Sigmoid colon (tissue), 7 donors: ENCODE measurements around the gene DNAJC6. TPM values are rescaled to one million over a fixed set of nuclear protein-coding genes. Genes with fewer than 3 reads are reported as not detected.

ENCODE experiments used
- DNase-seq: peaks from one replicate; pipeline ENCODE4 v3.0.0-alpha.2; 2019
- H3K27ac ChIP-seq, 4 donors: fragments of 200-600 bp; sonication (generic); one replicate each; pipeline ENCODE4 v1.5.1; 2016 to 2019; ENCODE audit warnings: mild to moderate bottlenecking in 1 of 4
- H3K27me3 ChIP-seq, 3 donors: fragments of 200-600 bp; sonication (generic); one replicate each; pipeline ENCODE4 v1.5.1; 2019; ENCODE audit warnings: mild to moderate bottlenecking in 1 of 3
- H3K36me3 ChIP-seq, 4 donors: fragments of 200-600 bp; sonication (generic); one replicate each; pipeline ENCODE4 v1.5.1; 2016 to 2019
- H3K4me1 ChIP-seq, 4 donors: fragments of 200-600 bp; sonication (generic); one replicate each; pipeline ENCODE4 v1.5.1; 2017 to 2019
- H3K4me3 ChIP-seq, 4 donors: fragments of 200-600 bp; sonication (generic); one replicate each; pipeline ENCODE4 v1.5.1; 2017 to 2019; ENCODE audit warnings: mild to moderate bottlenecking in 2 of 4, moderate library complexity in 1 of 4
- H3K9me3 ChIP-seq, 4 donors: fragments of 200-600 bp in 3 of 4; sonication (generic) in 3 of 4; one replicate each; pipeline versions ENCODE4 v1.5.1 to v1.6.1; 2013 to 2019
- CTCF ChIP-seq, 4 experiments: fragments of 450-650 bp in 3 of 4; fragments of 200-600 bp in 1 of 4; IDR thresholded peaks; one replicate each; pipeline ENCODE4 v1.5.1; 2016 to 2019; ENCODE audit warnings: antibody characterized with exemption in 4 of 4, mild to moderate bottlenecking in 3 of 4, moderate library complexity in 2 of 4
- EP300 ChIP-seq, 4 donors: sonication (generic); formaldehyde crosslinking; IDR thresholded peaks; one replicate each; pipeline ENCODE4 v1.6.1; 2017; ENCODE audit warnings: antibody characterized with exemption in 4 of 4
- POLR2A ChIP-seq, 2 donors: fragments of 450-650 bp; IDR thresholded peaks; one replicate each; pipeline ENCODE4 v1.6.1; 2016; ENCODE audit warnings: antibody characterized with exemption in 2 of 2, mild to moderate bottlenecking in 2 of 2, moderate library complexity in 2 of 2
- POLR2AphosphoS5 ChIP-seq, 4 donors: sonication (generic); formaldehyde crosslinking; IDR thresholded peaks; one replicate each; pipeline ENCODE4 v1.6.1; 2017; ENCODE audit warnings: antibody characterized with exemption in 4 of 4
- WGBS, 2 donors: extraction: QIAGEN DNeasy Blood & Tissue Kit; methylation state at CpG; one replicate each; pipeline ENCODE4 v1.1.7; 2013; 5-methylcytosine and 5-hydroxymethylcytosine counted together
- intact Hi-C: fragments of 100-400 bp; cut with DNase I; formaldehyde crosslinking; loops from one replicate; pipeline ENCODE4 v1.15.1; 2023
- polyA plus RNA-seq, 3 donors: library from polyadenylated mRNA; stranded (reverse); fragments of 200-250 nt; gene quantifications; one replicate each; pipeline ENCODE4 v1.2.3, GENCODE V29; 2013
- total RNA-seq, 4 donors: library from RNA; depleted of rRNA; stranded (reverse); fragments of >200 nt; gene quantifications; one replicate each; pipeline ENCODE4 v1.1.0, GENCODE V29; 2016
- donor health status: healthy with polysubstance abuse.
- donor health status: Bipolar disorder and iron deficiency.
- donor health status: healthy.

Gene DNAJC6
- total and polyA plus RNA-seq, 7 donors: 0.23 to 7.1 (median 3.9) TPM

GRCh38 chr1:65419681-65420589, 110.6 kb downstream of the DNAJC6 start:
- H3K4me3 ChIP-seq: peak overlapping the region; percentile 88 to 95 (median 92)
- H3K9me3 ChIP-seq: no peaks in the 10 kb centered on the region
- no peaks in the 10 kb centered on the region for H3K36me3 ChIP-seq
- peak; percentile 99 for DNase-seq
- peaks cover 0 to 34% (median 27%) of the 10 kb centered on the region in 4 donors for H3K4me1 ChIP-seq
- WGBS, 2 donors: 1% methylated on average over 52 of the region's 52 CpGs
- no peak for TF ChIP-seq EP300 (IDR thresholded peaks at IDR 0.05)
- TF ChIP-seq POLR2AphosphoS5 (IDR thresholded peaks at IDR 0.05): peak in 3 of 4 donors; percentile 30 to 39 (median 33)
- intact Hi-C loops: loop anchor here (5.0 kb wide), 2 partner anchors 273 to 353 kb away; partner anchors contain the start of gene AK4
- H3K27me3 ChIP-seq: no peaks in the 10 kb centered on the region
- peak overlapping the region; percentile 96 to 99 (median 98) for H3K27ac ChIP-seq

GRCh38 chr1:65420590-65421350, 111.4 kb downstream of the DNAJC6 start, which contains the start of the genes LEPR and LEPROT:
Gene LEPR, plus strand, starts transcription at chr1:65420668. Its CDS starts 144,898 bp downstream, at chr1:65565566.
Gene LEPROT, plus strand, starts transcription at chr1:65420668. Its CDS starts 57 bp downstream, at chr1:65420725.
- Histone ChIP-seq H3K4me1 (peaks cover 0 to 37% (median 33%) of the 10 kb centered on the region in 4 donors), H3K9me3 (no peaks in the 10 kb centered on the region), H3K27ac (peak within 1 kb of the TSS; percentile 96 to 99 (median 98)), H3K4me3 (peak within 1 kb of the TSS; percentile 88 to 95 (median 92)), H3K36me3 (peaks cover 0 to 8% (median 3%) of the 10 kb centered on the region in 4 donors), H3K27me3 (no peaks in the 10 kb centered on the region)
- TF ChIP-seq EP300 (IDR thresholded peaks at IDR 0.05) (no peak), POLR2AphosphoS5 (IDR thresholded peaks at IDR 0.05) (peak; percentile 82 to 94 (median 92)), CTCF (IDR thresholded peaks at IDR 0.05) (no peak), POLR2A (IDR thresholded peaks at IDR 0.05) (peak; percentile 61 to 72)
- peak; percentile 64 for DNase-seq
- intact Hi-C loops: loop anchor here (5.0 kb wide), 2 partner anchors 273 to 353 kb away; partner anchors contain the start of gene AK4
- whole genome bisulfite sequencing, 2 donors: 0 to 1% methylated on average over 60 of the region's 60 CpGs

- H3K36me3 ChIP-seq: peaks cover 0 to 15% (median 5%) of the 10 kb centered on the region in 4 donors
- intact Hi-C loops: loop anchor here (5.0 kb wide), 2 partner anchors 274 to 354 kb away; partner anchors contain the start of gene AK4
- H3K9me3 ChIP-seq: no peaks in the 10 kb centered on the region
- no peak for DNase-seq
- H3K27me3 ChIP-seq: no peaks in the 10 kb centered on the region
- peak overlapping the region; percentile 96 to 99 (median 98) for H3K27ac ChIP-seq
- peaks cover 0 to 42% (median 34%) of the 10 kb centered on the region in 4 donors for H3K4me1 ChIP-seq
- TF ChIP-seq EP300 (IDR thresholded peaks at IDR 0.05) (no peak), POLR2AphosphoS5 (IDR thresholded peaks at IDR 0.05) (no peak), POLR2A (IDR thresholded peaks at IDR 0.05) (no peak), CTCF (IDR thresholded peaks at IDR 0.05) (no peak)
- 3 to 5% methylated on average over 13 of the region's 13 CpGs for WGBS, 2 donors
- peak overlapping the region; percentile 88 to 95 (median 92) for H3K4me3 ChIP-seq
Observed at GRCh38 chr1:65421351-65422025, 112.1 kb downstream of the DNAJC6 start.

GRCh38 chr1:65422241-65423203, 113.2 kb downstream of the DNAJC6 start:
- Histone ChIP-seq H3K4me3 (peak overlapping the region in 3 of 4 donors; percentile 88 to 95 (median 89)), H3K36me3 (peaks cover 0 to 25% (median 6%) of the 10 kb centered on the region in 4 donors), H3K27ac (peak overlapping the region in 3 of 4 donors; percentile 96 to 99 (median 97)), H3K27me3 (no peaks in the 10 kb centered on the region), H3K9me3 (no peaks in the 10 kb centered on the region), H3K4me1 (peaks cover 0 to 42% (median 34%) of the 10 kb centered on the region in 4 donors)
- DNase-seq: no peak
- WGBS, 2 donors: 94 to 95% methylated on average over 12 of the region's 12 CpGs
- intact Hi-C loops: loop anchor here (5.0 kb wide), 2 partner anchors 275 to 355 kb away; partner anchors contain the start of gene AK4
- no peak for TF ChIP-seq CTCF (IDR thresholded peaks at IDR 0.05)
- no peak for TF ChIP-seq POLR2A (IDR thresholded peaks at IDR 0.05)
- no peak for TF ChIP-seq POLR2AphosphoS5 (IDR thresholded peaks at IDR 0.05)
- no peak for TF ChIP-seq EP300 (IDR thresholded peaks at IDR 0.05)
